Astrocyte (in vitro differentiated cells and primary cell): Measurements from ENCODE around the gene S100A14. TPM values are rescaled to one million over a fixed set of nuclear protein-coding genes. Genes with fewer than 3 reads are reported as not detected.

Experiments used
- DNase-seq: peaks from one replicate; pipeline ENCODE4 v3.0.0-alpha.2; 2010; ENCODE audit warnings: low read depth
- FAIRE-seq: peaks from 2 replicates; lab custom pipeline; 2011; peaks lifted over from hg19 to GRCh38; lab: Jason Lieb, UNC
- H2AFZ ChIP-seq: 2 replicates; pipeline ENCODE4 v1.6.0; 2012; ENCODE audit warnings: low read depth, low read length, inconsistent platforms
- H3K27ac ChIP-seq: 2 replicates; pipeline ENCODE4 v1.5.1; 2011; ENCODE audit warnings: low read depth, low read length, inconsistent platforms
- H3K27me3 ChIP-seq: 2 replicates; pipeline ENCODE4 v1.6.0; 2011; ENCODE audit warnings: low read length, inconsistent platforms; ENCODE audit not compliant: insufficient read depth
- H3K36me3 ChIP-seq: 2 replicates; pipeline ENCODE4 v1.5.1; 2011; ENCODE audit warnings: low read length, inconsistent platforms; ENCODE audit not compliant: insufficient read depth
- H3K4me1 ChIP-seq: 2 replicates; pipeline ENCODE4 v1.5.1; 2011; ENCODE audit warnings: low read length, inconsistent platforms; ENCODE audit not compliant: insufficient read depth
- H3K4me2 ChIP-seq: 2 replicates; pipeline ENCODE4 v1.6.0; 2012; ENCODE audit warnings: low read length, inconsistent platforms
- H3K4me3 ChIP-seq: 2 replicates; pipeline ENCODE4 v1.5.1; 2011; ENCODE audit warnings: low read depth, mild to moderate bottlenecking, low read length, inconsistent platforms; ENCODE audit not compliant: insufficient read depth
- H3K79me2 ChIP-seq: 2 replicates; pipeline ENCODE4 v1.6.0; 2012; ENCODE audit warnings: mild to moderate bottlenecking, low read length, inconsistent platforms; ENCODE audit not compliant: insufficient read depth
- H3K9ac ChIP-seq: 2 replicates; pipeline ENCODE4 v1.6.0; 2012; ENCODE audit warnings: mild to moderate bottlenecking, low read length, inconsistent platforms
- H3K9me3 ChIP-seq: 2 replicates; pipeline ENCODE4 v1.5.1; 2012; ENCODE audit warnings: low read depth, mild to moderate bottlenecking, low read length, inconsistent platforms; ENCODE audit not compliant: insufficient read depth
- H4K20me1 ChIP-seq: 2 replicates; pipeline ENCODE4 v1.6.0; 2012; ENCODE audit warnings: low read length, inconsistent platforms; ENCODE audit not compliant: insufficient read depth
- H3K27ac Mint-ChIP-seq: one replicate; pipeline ENCODE4 v1.8.0; 2021; ENCODE audit warnings: mild to moderate bottlenecking, mixed read lengths; ENCODE audit not compliant: unreplicated experiment
- H3K27me3 Mint-ChIP-seq: one replicate; pipeline ENCODE4 v1.8.0; 2021; ENCODE audit warnings: low read depth, mixed read lengths; ENCODE audit not compliant: unreplicated experiment
- H3K36me3 Mint-ChIP-seq: one replicate; pipeline ENCODE4 v1.8.0; 2021; ENCODE audit warnings: low read depth, mixed read lengths; ENCODE audit not compliant: unreplicated experiment
- H3K4me1 Mint-ChIP-seq: one replicate; pipeline ENCODE4 v1.8.0; 2021; ENCODE audit warnings: low read depth, mixed read lengths; ENCODE audit not compliant: unreplicated experiment
- H3K4me3 Mint-ChIP-seq: one replicate; pipeline ENCODE4 v1.8.0; 2021; ENCODE audit warnings: mild to moderate bottlenecking, moderate library complexity, mixed read lengths; ENCODE audit not compliant: unreplicated experiment
- H3K9me3 Mint-ChIP-seq: one replicate; pipeline ENCODE4 v1.8.0; 2021; ENCODE audit warnings: mild to moderate bottlenecking, mixed read lengths; ENCODE audit not compliant: unreplicated experiment
- CTCF ChIP-seq: IDR thresholded peaks from 2 replicates; pipeline ENCODE4 v1.5.1; 2011; ENCODE audit warnings: low read depth, mild to moderate bottlenecking, inconsistent platforms, low read length, moderate library complexity; ENCODE audit not compliant: insufficient read depth
- EZH2 ChIP-seq: IDR thresholded peaks from 2 replicates; pipeline ENCODE4 v1.6.1; 2012; ENCODE audit warnings: mild to moderate bottlenecking, low read length, inconsistent platforms; ENCODE audit not compliant: insufficient read depth
- total RNA-seq: library from RNA; stranded (reverse); gene quantifications from 2 replicates; pipeline ENCODE4 v1.2.1, GENCODE V29; 2021

The S100A14 gene
- total RNA-seq, 1 donor from 2014 or later = 0.57 TPM

- H3K27ac ChIP-seq = no peak overlapping the region
Observed at GRCh38 chr1:153619171-153619570, 3.0 kb upstream of the S100A14 start.

GRCh38 chr1:153617663-153618062 is 1.5 kb upstream of the S100A14 start:
- DNase-seq = no peak
- Histone ChIP-seq H3K4me1 (peaks cover 3% of the 10 kb centered on the region), H3K27ac (no peak overlapping the region), H3K79me2 (peaks cover 8% of the 10 kb centered on the region), H3K27me3 (no peaks in the 10 kb centered on the region), H3K9ac (no peak overlapping the region), H3K9me3 (no peaks in the 10 kb centered on the region), H3K4me3 (no peak overlapping the region), H2AFZ (no peak overlapping the region), H3K36me3 (peaks cover 19% of the 10 kb centered on the region), H4K20me1 (no peaks in the 10 kb centered on the region), H3K4me2 (no peak overlapping the region)
- peak overlapping the region; percentile 47 for H3K27ac Mint-ChIP-seq
- no peaks in the 10 kb centered on the region for H3K27me3 Mint-ChIP-seq
- no peak for TF ChIP-seq EZH2
- TF ChIP-seq CTCF = peak; percentile 39
- peaks cover 2% of the 10 kb centered on the region for H3K9me3 Mint-ChIP-seq
- no peak for FAIRE-seq
- H3K4me1 Mint-ChIP-seq = no peaks in the 10 kb centered on the region
- no peak overlapping the region for H3K4me3 Mint-ChIP-seq
- H3K36me3 Mint-ChIP-seq = peaks cover 17% of the 10 kb centered on the region

More at GRCh38 chr1:153619171-153619570, 3.0 kb upstream of the S100A14 start:
- peaks cover 21% of the 10 kb centered on the region for H3K36me3 Mint-ChIP-seq
- Histone ChIP-seq H3K27me3 (no peaks in the 10 kb centered on the region), H3K4me2 (no peak overlapping the region), H3K36me3 (peaks cover 31% of the 10 kb centered on the region), H3K9me3 (no peaks in the 10 kb centered on the region), H3K9ac (no peak overlapping the region), H3K79me2 (peaks cover 8% of the 10 kb centered on the region), H3K4me3 (no peak overlapping the region), H3K4me1 (no peaks in the 10 kb centered on the region), H4K20me1 (peaks cover 5% of the 10 kb centered on the region), H2AFZ (no peak overlapping the region)
- H3K27me3 Mint-ChIP-seq = no peaks in the 10 kb centered on the region
- DNase-seq (no peak), FAIRE-seq (no peak)
- H3K4me3 Mint-ChIP-seq = no peak overlapping the region
- H3K9me3 Mint-ChIP-seq = peaks cover 4% of the 10 kb centered on the region
- no peak overlapping the region for H3K27ac Mint-ChIP-seq
- TF ChIP-seq CTCF = no peak
- TF ChIP-seq EZH2 = no peak
- peaks cover 5% of the 10 kb centered on the region for H3K4me1 Mint-ChIP-seq

- Mint-ChIP-seq H3K27me3 (no peaks in the 10 kb centered on the region), H3K4me3 (no peak overlapping the region), H3K27ac (no peak overlapping the region), H3K4me1 (no peaks in the 10 kb centered on the region), H3K9me3 (peaks cover 2% of the 10 kb centered on the region), H3K36me3 (peaks cover 16% of the 10 kb centered on the region)
- TF ChIP-seq CTCF = no peak
- TF ChIP-seq EZH2 = no peak
- Histone ChIP-seq H3K79me2 (peaks cover 16% of the 10 kb centered on the region), H4K20me1 (no peaks in the 10 kb centered on the region), H3K4me3 (no peak overlapping the region), H3K27ac (no peak overlapping the region), H3K4me1 (peaks cover 4% of the 10 kb centered on the region), H3K4me2 (no peak overlapping the region), H3K9me3 (no peaks in the 10 kb centered on the region), H3K9ac (no peak overlapping the region), H3K36me3 (peaks cover 14% of the 10 kb centered on the region), H3K27me3 (no peaks in the 10 kb centered on the region), H2AFZ (no peak overlapping the region)
- DNase-seq (no peak), FAIRE-seq (no peak)
Observed at GRCh38 chr1:153616917-153617311, 789 bp upstream of the S100A14 start.
